ENCODE data around the gene TMEM74B. TPM values are rescaled to one million over a fixed set of nuclear protein-coding genes. Genes with fewer than 3 reads are reported as not detected.

The TMEM74B gene
- total RNA-seq, result 4.2 TPM
- long read RNA-seq, partial matches to known transcripts, result 0 of 8 reads
- long read RNA-seq, other reads (novel, unspliced or antisense), result 6 of 8 reads

DNA sequence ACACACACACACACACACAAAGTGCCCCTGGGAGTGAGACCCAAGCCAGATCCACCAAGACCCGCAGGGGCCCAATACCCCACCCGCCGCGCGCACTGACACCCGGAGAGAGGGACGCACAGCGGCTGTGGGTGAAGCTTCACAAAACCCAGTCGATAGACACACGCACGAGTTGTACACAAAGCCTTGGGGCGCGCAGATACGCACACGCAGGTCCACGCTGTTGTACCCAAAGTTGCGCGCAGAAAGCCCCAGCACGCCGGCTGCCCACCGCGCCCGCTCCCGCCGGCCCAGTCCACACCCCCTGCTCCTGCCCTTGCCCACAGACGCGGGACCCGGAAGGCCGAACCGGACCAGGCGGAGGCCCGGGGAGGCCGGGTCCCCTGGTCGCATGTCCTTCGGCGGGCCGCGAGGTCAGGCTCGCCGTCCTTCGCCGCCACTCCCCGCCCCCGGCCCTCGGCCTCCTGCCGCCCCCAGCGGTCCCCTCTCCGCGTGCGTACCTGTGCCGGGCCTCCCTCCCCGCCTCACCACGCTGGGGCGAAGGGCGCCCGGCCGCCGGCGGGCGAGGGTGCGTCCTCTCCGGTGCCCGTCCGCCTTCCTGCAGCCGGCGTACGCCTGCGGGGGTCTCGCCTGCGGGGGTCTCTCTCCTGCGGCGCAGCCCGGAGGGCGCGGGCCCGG lies at the start of gene TMEM74B:
TSS of gene TMEM74B (minus strand) at position 344 of the 678 bp plus-strand sequence. CDS start 1,180 bp downstream, outside the sequence.
- Histone ChIP-seq H3K4me1 (peaks cover 43% of the 10 kb centered on the region), H3K9me3 (replicated peaks) (no peaks in the 10 kb centered on the region), H3K36me3 (no peaks in the 10 kb centered on the region), H3K27ac (replicated peaks) (peak within 1 kb of the TSS; percentile 60), H3K4me3 (peak within 1 kb of the TSS; percentile 73), H3K27me3 (ENCODE audit: low read depth) (peaks cover 31% of the 10 kb centered on the region)
- intact Hi-C loops (cut with micrococcal nuclease), result no loop called here
- no peak for DNase-seq
- TF ChIP-seq, protein P1, sequence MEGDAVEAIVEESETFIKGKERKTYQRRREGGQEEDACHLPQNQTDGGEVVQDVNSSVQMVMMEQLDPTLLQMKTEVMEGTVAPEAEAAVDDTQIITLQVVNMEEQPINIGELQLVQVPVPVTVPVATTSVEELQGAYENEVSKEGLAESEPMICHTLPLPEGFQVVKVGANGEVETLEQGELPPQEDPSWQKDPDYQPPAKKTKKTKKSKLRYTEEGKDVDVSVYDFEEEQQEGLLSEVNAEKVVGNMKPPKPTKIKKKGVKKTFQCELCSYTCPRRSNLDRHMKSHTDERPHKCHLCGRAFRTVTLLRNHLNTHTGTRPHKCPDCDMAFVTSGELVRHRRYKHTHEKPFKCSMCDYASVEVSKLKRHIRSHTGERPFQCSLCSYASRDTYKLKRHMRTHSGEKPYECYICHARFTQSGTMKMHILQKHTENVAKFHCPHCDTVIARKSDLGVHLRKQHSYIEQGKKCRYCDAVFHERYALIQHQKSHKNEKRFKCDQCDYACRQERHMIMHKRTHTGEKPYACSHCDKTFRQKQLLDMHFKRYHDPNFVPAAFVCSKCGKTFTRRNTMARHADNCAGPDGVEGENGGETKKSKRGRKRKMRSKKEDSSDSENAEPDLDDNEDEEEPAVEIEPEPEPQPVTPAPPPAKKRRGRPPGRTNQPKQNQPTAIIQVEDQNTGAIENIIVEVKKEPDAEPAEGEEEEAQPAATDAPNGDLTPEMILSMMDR (IDR thresholded peaks at IDR 0.05; ENCODE audit: borderline replicate concordance), result no peak

DNA sequence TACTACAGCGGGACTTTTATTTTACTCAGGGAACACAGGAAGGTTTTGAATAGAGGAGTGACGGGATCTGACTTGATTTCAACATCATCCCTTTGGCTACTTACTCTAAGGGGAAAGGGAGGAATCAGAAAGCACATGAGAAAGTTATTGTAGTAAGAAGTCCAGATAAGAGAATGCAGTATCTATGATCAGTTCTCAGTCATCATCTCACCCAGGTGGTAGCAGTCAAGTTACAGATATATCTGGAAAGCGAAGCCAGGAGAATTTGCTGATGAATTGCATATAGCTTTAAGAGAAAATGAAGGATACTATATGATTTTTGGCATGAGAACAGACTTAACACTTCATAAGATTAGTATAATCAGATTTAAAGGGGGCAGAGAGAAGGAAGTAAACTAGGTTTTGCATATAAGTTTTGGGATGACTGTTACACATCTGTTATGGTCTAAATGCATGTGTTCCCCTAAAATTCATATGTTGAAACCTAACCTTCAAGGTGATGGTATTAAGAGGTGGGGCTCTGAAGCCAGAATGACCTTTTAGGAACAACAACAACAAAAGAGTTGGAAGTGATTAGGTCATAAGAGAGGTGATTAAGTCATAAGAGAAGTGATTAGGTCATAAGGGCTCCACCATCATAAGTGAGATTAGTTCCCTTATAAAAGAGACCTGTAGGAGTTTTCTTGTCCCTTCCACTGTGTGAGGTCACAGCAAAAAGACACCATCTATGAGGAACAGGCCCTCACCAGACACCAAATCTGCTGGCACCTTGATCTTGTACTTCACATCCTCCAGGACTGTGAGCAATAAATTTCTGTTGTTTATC lies 47.7 kb upstream of the TMEM74B start:
- Histone ChIP-seq H3K4me3 (no peak overlapping the region), H3K9me3 (replicated peaks) (no peaks in the 10 kb centered on the region), H3K27ac (replicated peaks) (no peak overlapping the region), H3K36me3 (no peaks in the 10 kb centered on the region), H3K27me3 (ENCODE audit: low read depth) (peaks cover 52% of the 10 kb centered on the region), H3K4me1 (no peaks in the 10 kb centered on the region)
- no peak for DNase-seq
- TF ChIP-seq, protein P1 (IDR thresholded peaks at IDR 0.05; ENCODE audit: borderline replicate concordance), result no peak
- intact Hi-C loops (cut with micrococcal nuclease), result no loop called here

DNA sequence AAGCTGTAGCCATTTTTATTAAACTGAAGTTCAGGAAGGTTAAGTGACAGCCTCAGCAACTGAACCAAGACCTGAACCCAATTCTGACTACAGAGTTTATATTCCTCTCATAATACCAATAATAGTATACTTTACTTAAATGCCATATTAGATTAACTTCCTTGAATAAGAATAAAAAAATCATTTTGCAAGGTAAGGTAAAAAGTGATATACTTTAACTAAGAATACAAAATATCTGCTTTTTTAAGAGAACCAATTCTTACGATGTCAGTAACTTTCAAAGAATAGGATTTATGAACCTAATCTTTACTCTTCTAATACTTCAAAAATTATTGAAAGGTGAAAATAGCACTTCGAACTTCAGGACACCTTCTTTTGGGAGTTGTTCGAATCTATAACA lies 44.8 kb upstream of the TMEM74B start:
- Histone ChIP-seq H3K27me3 (ENCODE audit: low read depth) (peaks cover 61% of the 10 kb centered on the region), H3K9me3 (replicated peaks) (no peaks in the 10 kb centered on the region), H3K4me1 (peaks cover 19% of the 10 kb centered on the region), H3K27ac (replicated peaks) (no peak overlapping the region), H3K36me3 (no peaks in the 10 kb centered on the region), H3K4me3 (no peak overlapping the region)
- intact Hi-C loops (cut with micrococcal nuclease), result no loop called here
- TF ChIP-seq, protein P1 (IDR thresholded peaks at IDR 0.05; ENCODE audit: borderline replicate concordance), result no peak
- DNase-seq, result no peak

GRCh38 chr20:1225783-1226654 lies 41.2 kb upstream of the TMEM74B start, which contains the start of gene RAD21L1:
RAD21L1 (plus strand) TSS chr20:1226044; CDS start chr20:1228454, 2,410 bp downstream.
- H3K4me1 ChIP-seq, result peaks cover 19% of the 10 kb centered on the region
- TF ChIP-seq, protein P1 (IDR thresholded peaks at IDR 0.05; ENCODE audit: borderline replicate concordance), result no peak
- peaks cover 49% of the 10 kb centered on the region for H3K27me3 ChIP-seq (ENCODE audit: low read depth)
- peak within 1 kb of the TSS; percentile 33 for H3K27ac ChIP-seq (replicated peaks)
- intact Hi-C loops (cut with micrococcal nuclease), result no loop called here
- no peaks in the 10 kb centered on the region for H3K36me3 ChIP-seq
- peak within 1 kb of the TSS; percentile 76 for H3K4me3 ChIP-seq
- H3K9me3 ChIP-seq (replicated peaks), result peaks cover 17% of the 10 kb centered on the region
- DNase-seq, result peak; percentile 77

GRCh38 chr20:1225263-1225782 lies 40.5 kb upstream of the TMEM74B start:
- TF ChIP-seq, protein P1 (IDR thresholded peaks at IDR 0.05; ENCODE audit: borderline replicate concordance), result no peak
- Histone ChIP-seq H3K9me3 (replicated peaks) (peaks cover 17% of the 10 kb centered on the region), H3K27ac (replicated peaks) (peak overlapping the region; percentile 33), H3K36me3 (no peaks in the 10 kb centered on the region), H3K4me3 (peak overlapping the region; percentile 63), H3K4me1 (peaks cover 19% of the 10 kb centered on the region), H3K27me3 (ENCODE audit: low read depth) (peaks cover 42% of the 10 kb centered on the region)
- intact Hi-C loops (cut with micrococcal nuclease), result no loop called here
- DNase-seq, result no peak
